GM19099 (cell line): Measurements from ENCODE around the gene EEF1A1.

ENCODE experiments used
- POLR2A ChIP-seq: IDR thresholded peaks from 3 replicates; pipeline ENCODE4 v1.6.1; 2011; ENCODE audit warnings: low read depth; ENCODE audit not compliant: insufficient read length; ENCODE audit errors: extremely low read depth

The EEF1A1 gene

GRCh38 chr6:73537677-73538076 is 16.8 kb upstream of the EEF1A1 start:
- TF ChIP-seq POLR2A: no peak

GRCh38 chr6:73534628-73535027 is 13.8 kb upstream of the EEF1A1 start:
- no peak for TF ChIP-seq POLR2A

- TF ChIP-seq POLR2A: no peak
Observed at GRCh38 chr6:73532293-73532692, 11.5 kb upstream of the EEF1A1 start.

- no peak for TF ChIP-seq POLR2A
Observed at GRCh38 chr6:73528897-73529296, 8.1 kb upstream of the EEF1A1 start.

DNA sequence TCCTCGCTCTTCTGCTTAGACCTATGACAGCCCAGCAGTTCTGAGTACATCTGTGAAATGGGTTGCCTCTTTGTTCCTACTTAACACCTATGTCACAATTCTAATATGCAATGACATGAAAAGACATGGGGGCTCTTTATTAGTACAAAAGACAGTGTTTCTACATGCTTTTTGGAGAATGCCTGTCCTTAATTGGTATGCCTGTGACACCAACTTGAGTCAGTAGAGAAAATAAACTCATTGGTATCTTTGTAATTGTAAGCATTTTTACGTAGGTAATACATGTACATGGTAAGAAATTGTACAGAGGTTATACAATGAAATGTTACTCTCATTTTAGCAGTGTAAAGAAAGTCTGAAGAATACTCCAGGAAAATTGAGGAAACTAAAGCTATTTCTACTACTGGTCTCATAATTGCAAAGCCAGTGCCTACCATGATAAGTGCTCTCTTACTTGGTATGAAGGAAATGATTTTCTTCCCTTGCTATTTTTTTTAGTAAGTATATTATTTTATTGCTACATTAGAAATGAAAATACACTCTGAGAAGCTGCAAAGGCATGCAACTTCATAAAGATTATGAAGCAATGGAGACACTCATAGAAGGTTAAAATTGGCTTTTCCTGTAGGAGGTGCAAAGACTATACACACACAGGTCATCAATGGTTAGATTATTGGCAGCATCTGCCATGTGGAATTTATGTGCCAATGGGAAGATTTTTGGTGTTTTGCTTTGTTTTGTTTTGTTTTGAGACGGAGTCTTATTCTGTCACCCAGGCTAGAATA is 4.9 kb upstream of the EEF1A1 start:
- no peak for TF ChIP-seq POLR2A

- peak; percentile 90 for TF ChIP-seq POLR2A
Observed at GRCh38 chr6:73523434-73524123, 2.7 kb upstream of the EEF1A1 start.

GRCh38 chr6:73521351-73521985 is 636 bp upstream of the EEF1A1 start:
- peak; percentile 43 for TF ChIP-seq POLR2A

DNA sequence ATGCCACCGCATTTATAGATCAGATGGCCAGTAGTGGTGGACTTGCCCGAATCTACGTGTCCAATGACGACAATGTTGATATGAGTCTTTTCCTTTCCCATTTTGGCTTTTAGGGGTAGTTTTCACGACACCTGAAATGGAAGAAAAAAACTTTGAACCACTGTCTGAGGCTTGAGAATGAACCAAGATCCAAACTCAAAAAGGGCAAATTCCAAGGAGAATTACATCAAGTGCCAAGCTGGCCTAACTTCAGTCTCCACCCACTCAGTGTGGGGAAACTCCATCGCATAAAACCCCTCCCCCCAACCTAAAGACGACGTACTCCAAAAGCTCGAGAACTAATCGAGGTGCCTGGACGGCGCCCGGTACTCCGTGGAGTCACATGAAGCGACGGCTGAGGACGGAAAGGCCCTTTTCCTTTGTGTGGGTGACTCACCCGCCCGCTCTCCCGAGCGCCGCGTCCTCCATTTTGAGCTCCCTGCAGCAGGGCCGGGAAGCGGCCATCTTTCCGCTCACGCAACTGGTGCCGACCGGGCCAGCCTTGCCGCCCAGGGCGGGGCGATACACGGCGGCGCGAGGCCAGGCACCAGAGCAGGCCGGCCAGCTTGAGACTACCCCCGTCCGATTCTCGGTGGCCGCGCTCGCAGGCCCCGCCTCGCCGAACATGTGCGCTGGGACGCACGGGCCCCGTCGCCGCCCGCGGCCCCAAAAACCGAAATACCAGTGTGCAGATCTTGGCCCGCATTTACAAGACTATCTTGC is 725 bp downstream of the EEF1A1 start:
- peak; percentile 48 for TF ChIP-seq POLR2A

DNA sequence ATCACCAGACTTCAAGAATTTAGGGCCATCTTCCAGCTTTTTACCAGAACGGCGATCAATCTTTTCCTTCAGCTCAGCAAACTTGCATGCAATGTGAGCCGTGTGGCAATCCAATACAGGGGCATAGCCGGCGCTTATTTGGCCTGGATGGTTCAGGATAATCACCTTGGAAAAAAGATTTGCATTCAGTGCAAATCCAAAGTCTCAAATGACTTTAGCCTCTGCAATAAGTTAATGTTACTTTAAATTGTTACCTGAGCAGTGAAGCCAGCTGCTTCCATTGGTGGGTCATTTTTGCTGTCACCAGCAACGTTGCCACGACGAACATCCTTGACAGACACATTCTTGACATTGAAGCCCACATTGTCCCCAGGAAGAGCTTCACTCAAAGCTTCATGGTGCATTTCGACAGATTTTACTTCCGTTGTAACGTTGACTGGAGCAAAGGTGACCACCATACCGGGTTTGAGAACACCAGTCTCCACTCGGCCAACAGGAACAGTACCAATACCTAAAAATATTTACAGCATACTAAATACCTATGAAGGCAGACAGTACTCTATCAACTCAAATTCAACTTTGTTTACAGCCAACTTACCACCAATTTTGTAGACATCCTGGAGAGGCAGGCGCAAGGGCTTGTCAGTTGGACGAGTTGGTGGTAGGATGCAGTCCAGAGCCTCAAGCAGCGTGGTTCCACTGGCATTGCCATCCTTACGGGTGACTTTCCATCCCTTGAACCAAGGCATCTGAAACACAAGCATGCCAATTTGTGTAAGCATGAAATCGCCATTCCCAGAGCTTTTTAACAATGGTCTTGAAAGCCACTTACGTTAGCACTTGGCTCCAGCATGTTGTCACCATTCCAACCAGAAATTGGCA is 2.5 kb downstream of the EEF1A1 start:
- peak; percentile 3 for TF ChIP-seq POLR2A

GRCh38 chr6:73516514-73517489 is 4.0 kb downstream of the EEF1A1 start:
- TF ChIP-seq POLR2A: peak; percentile 52

DNA sequence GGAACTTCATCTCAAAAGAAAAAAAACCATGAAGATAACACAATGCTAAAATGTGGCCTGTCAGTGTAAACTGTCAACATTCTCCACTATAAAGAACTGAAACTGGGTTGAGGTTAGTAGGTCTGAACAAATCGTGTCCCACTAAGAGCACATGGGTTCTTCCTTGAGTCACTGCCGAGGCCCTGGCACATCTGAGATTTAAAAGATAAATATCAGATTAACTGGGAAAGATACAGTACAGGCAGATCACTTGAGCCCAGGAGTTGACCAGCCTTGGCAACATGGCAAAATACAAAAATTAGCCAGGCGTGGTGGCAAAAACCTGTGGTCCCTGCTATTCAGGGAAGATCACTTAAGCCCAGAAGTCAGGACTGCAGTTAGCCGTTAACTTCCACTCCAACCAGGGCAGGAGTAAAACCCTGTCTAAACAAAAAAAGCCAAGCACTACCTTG is 5.6 kb downstream of the EEF1A1 start:
- peak; percentile 48 for TF ChIP-seq POLR2A

- no peak for TF ChIP-seq POLR2A
Observed at GRCh38 chr6:73514746-73515110, 6.1 kb downstream of the EEF1A1 start.

- TF ChIP-seq POLR2A: no peak
Observed at GRCh38 chr6:73513496-73513854, 7.4 kb downstream of the EEF1A1 start.
